ENCODE results near the gene PPFIBP2. TPM values are rescaled to one million over a fixed set of nuclear protein-coding genes. Genes with fewer than 3 reads are reported as not detected.

PPFIBP2 gene
- total and polyA plus RNA-seq, 10 of the 15 experiments (the other 5 are each of a cell fraction or from before 2014, with no cell fraction given), result 17.3 to 56.3 (median 39.2) TPM

- TF ChIP-seq IKZF2 (IDR thresholded peaks at IDR 0.05) (0 out of 4 replicates have a peak, but pooled peaks of 1 of the 2 experiments have one; percentile 18), POLR2AphosphoS2 (IDR thresholded peaks at IDR 0.05; ENCODE audit: low read depth, low read length) (no peak), NR2C2 (IDR thresholded peaks at IDR 0.05; ENCODE audit: borderline replicate concordance, control insufficient read depth, insufficient read length, low read depth) (no peak), E2F4 (IDR thresholded peaks at IDR 0.05; ENCODE audit: low read depth, low read length) (no peak), SPI1 (IDR thresholded peaks at IDR 0.05; ENCODE audit: borderline replicate concordance, insufficient read depth, low read depth, low read length) (no peak), EED (IDR thresholded peaks at IDR 0.05; ENCODE audit: low read depth) (no peak), SMARCA5 (IDR thresholded peaks at IDR 0.05) (no peak), NBN (IDR thresholded peaks at IDR 0.05) (no peak), SMAD5 (IDR thresholded peaks at IDR 0.05; ENCODE audit: low read depth) (no peak), PBX3 (IDR thresholded peaks at IDR 0.05; ENCODE audit: insufficient replicate concordance, low read depth, low read length) (no peak), ETV6 (conservative IDR thresholded peaks at IDR 0.05 in 1 of 2, IDR thresholded peaks at IDR 0.05 in 1 of 2; ENCODE audit: borderline replicate concordance in 1 of 2, low read depth in 1 of 2) (no peak), PRDM15 (CRISPR knock-in tag; IDR thresholded peaks at IDR 0.05) (no peak), TBL1XR1 (IDR thresholded peaks at IDR 0.05; ENCODE audit: low read depth, low read length) (no peak), NFXL1 (IDR thresholded peaks at IDR 0.05; ENCODE audit: borderline replicate concordance) (no peak), ZNF207 (IDR thresholded peaks at IDR 0.05; ENCODE audit: borderline replicate concordance) (no peak), USF2 (IDR thresholded peaks at IDR 0.05; ENCODE audit: borderline replicate concordance, low read depth, low read length) (no peak), IRF5 (IDR thresholded peaks at IDR 0.05; ENCODE audit: borderline replicate concordance) (no peak), NRF1 (conservative IDR thresholded peaks at IDR 0.05; ENCODE audit: low read depth, low read length) (no peak), ZNF217 (IDR thresholded peaks at IDR 0.05) (no peak), MEF2B (IDR thresholded peaks at IDR 0.05; ENCODE audit: partially characterized antibody, poor library complexity, severe bottlenecking) (no peak), POLR2AphosphoS5 (IDR thresholded peaks at IDR 0.05; ENCODE audit: low read length) (0 out of 2 replicates have a peak, but pooled peaks have one; percentile 12), LARP7 (IDR thresholded peaks at IDR 0.05) (peak; percentile 86; the same call in 1 of the 2 replicates), CHD4 (IDR thresholded peaks at IDR 0.05) (no peak), NR2F1 (conservative IDR thresholded peaks at IDR 0.05) (peak; percentile 10; the same call in 1 of the 2 replicates)
Observed at GRCh38 chr11:7514099-7514591, 346 bp downstream of the PPFIBP2 start (continued).

Data from GM12878 (cell line).